ENCODE results near the gene FOXD2.

The FOXD2 gene

DNA sequence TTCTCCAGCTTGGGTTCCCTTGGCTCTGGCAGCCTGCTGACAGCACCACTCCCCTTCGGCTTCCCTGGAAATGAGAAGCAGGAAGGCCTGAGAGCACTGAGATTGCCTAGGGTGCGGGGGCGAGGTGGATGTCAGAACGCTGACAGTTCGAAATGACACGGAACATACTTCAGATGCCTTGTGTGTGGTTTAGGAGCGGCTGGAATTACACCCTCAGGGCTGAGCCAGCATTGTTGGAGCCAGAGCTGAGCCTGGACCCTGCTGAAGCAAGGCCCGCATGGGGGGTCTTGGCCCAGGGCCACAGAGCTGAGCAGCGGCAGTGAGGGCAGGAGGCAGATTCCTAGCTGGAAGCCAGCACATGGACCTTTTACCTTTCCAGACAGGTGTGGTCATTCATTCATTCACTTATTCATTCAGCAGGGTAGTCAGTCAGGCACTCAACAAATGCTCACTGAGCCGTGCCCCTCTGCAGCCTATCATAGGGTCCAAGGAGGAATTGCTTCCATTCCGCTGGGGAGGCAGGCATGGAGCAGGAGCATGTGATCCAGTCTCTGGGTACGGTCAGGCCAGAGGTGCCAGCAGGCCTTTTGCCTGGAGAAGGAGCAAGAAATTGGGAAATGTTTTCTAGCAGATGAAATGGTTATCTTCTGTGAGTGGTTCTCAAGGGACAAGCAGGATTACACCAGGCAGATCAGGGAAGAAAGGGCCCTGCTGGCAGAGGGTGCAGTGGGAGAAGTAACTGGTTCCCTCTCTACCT, 28.4 kb upstream of the FOXD2 start:
- no peaks in the 10 kb centered on the region for H3K9me3 Mint-ChIP-seq
- ATAC-seq, result no peak
- H3K27ac Mint-ChIP-seq, result no peak overlapping the region
- H3K36me3 Mint-ChIP-seq, result no peaks in the 10 kb centered on the region
- no peaks in the 10 kb centered on the region for H3K4me1 Mint-ChIP-seq
- DNase-seq (ENCODE audit: low spot score in 2 of 2), result no peak
- no peak overlapping the region for H3K4me3 Mint-ChIP-seq

DNA sequence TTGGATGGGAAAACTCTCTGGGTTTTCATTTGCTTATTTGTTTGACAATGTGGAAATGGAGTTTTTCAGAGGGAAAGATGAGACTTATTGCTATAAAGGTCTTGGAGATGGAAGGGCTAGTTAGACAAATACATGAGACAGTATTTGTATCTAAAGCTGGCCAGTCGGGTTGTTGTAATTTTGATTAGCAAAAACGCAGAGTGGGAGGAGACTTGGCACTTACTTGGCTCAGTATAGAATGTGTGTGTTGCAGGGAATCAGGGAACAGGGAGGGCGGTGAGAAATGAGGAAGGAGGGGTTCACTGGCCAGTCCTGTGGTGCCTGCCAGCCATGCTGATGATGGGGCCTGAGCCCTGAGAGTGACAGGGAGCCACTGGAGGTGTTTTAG, 27.8 kb upstream of the FOXD2 start:
- Mint-ChIP-seq H3K4me1 (no peaks in the 10 kb centered on the region), H3K36me3 (no peaks in the 10 kb centered on the region), H3K4me3 (no peak overlapping the region), H3K27ac (no peak overlapping the region), H3K9me3 (no peaks in the 10 kb centered on the region)
- DNase-seq (ENCODE audit: low spot score in 2 of 2), result no peak
- no peak for ATAC-seq

GRCh38 chr1:47411436-47411835, 26.4 kb upstream of the FOXD2 start:
- Mint-ChIP-seq H3K4me3 (no peak overlapping the region), H3K9me3 (no peaks in the 10 kb centered on the region), H3K36me3 (no peaks in the 10 kb centered on the region), H3K27ac (no peak overlapping the region), H3K4me1 (no peaks in the 10 kb centered on the region)
- DNase-seq (ENCODE audit: low spot score in 2 of 2), result no peak
- no peak for ATAC-seq

DNA sequence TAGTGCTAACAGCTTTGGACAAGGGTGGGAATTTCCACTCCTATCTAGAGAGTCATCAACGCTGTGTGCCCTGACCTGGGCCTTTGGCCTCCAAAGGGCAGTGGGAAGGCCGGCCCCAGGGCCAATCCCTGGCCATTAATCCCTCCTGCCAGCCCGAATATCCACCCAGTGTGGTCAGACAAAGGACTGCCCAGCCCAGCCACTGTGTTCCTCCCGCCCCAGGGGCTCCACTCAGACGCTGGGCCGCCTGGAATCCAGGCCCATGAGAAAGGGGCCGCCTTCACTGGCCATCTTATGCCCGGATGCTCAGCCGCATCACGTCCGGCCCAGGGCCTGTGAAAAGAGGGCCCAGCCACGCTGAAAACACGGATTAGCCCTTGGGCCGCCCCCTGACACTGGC, 25.4 kb upstream of the FOXD2 start:
- Mint-ChIP-seq H3K27ac (no peak overlapping the region), H3K36me3 (no peaks in the 10 kb centered on the region), H3K9me3 (no peaks in the 10 kb centered on the region), H3K4me3 (no peak overlapping the region), H3K4me1 (peaks cover 4% of the 10 kb centered on the region)
- ATAC-seq, result no peak
- no peak for DNase-seq (ENCODE audit: low spot score in 2 of 2)

GRCh38 chr1:47415728-47416318, 22.0 kb upstream of the FOXD2 start, which contains the start of gene FOXE3:
Gene FOXE3 (plus strand): TSS chr1:47416285. CDS start chr1:47416316, 31 bp downstream.
- peak within 1 kb of the TSS; percentile 64 for H3K4me3 Mint-ChIP-seq
- H3K36me3 Mint-ChIP-seq, result no peaks in the 10 kb centered on the region
- ATAC-seq (no peak), DNase-seq (ENCODE audit: low spot score in 2 of 2) (no peak)
- H3K9me3 Mint-ChIP-seq, result no peaks in the 10 kb centered on the region
- peaks cover 7% of the 10 kb centered on the region for H3K4me1 Mint-ChIP-seq
- no peak within 1 kb of the TSS for H3K27ac Mint-ChIP-seq

DNA sequence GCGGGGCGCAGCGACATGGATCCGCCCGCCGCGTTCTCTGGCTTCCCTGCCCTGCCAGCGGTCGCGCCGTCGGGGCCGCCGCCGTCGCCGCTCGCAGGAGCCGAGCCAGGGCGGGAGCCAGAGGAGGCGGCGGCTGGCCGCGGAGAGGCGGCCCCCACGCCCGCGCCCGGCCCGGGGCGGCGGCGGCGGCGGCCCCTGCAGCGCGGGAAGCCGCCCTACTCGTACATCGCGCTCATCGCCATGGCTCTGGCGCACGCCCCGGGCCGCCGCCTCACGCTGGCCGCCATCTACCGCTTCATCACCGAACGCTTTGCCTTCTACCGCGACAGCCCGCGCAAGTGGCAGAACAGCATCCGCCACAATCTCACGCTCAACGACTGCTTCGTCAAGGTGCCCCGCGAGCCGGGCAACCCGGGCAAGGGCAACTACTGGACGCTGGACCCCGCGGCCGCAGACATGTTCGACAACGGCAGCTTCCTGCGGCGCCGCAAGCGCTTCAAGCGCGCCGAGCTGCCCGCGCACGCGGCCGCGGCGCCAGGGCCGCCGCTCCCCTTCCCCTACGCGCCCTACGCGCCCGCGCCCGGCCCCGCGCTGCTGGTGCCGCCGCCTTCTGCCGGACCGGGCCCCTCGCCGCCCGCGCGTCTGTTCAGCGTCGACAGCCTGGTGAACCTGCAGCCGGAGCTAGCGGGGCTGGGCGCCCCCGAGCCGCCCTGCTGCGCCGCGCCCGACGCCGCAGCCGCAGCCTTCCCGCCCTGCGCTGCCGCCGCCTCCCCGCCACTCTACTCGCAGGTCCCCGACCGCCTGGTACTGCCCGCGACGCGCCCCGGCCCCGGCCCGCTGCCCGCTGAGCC, 21.3 kb upstream of the FOXD2 start:
- H3K9me3 Mint-ChIP-seq, result no peaks in the 10 kb centered on the region
- ATAC-seq, result peak; percentile 57
- no peak for DNase-seq (ENCODE audit: low spot score in 2 of 2)
- H3K27ac Mint-ChIP-seq, result no peak overlapping the region
- peaks cover 7% of the 10 kb centered on the region for H3K4me1 Mint-ChIP-seq
- no peaks in the 10 kb centered on the region for H3K36me3 Mint-ChIP-seq
- peak overlapping the region; percentile 64 for H3K4me3 Mint-ChIP-seq

GRCh38 chr1:47417170-47418044, 20.4 kb upstream of the FOXD2 start:
- ATAC-seq (no peak), DNase-seq (ENCODE audit: low spot score in 2 of 2) (no peak)
- Mint-ChIP-seq H3K27ac (no peak overlapping the region), H3K36me3 (no peaks in the 10 kb centered on the region), H3K9me3 (no peaks in the 10 kb centered on the region), H3K4me3 (peak overlapping the region; percentile 64), H3K4me1 (peaks cover 7% of the 10 kb centered on the region)

GRCh38 chr1:47418122-47418521, 19.7 kb upstream of the FOXD2 start:
- peaks cover 7% of the 10 kb centered on the region for H3K4me1 Mint-ChIP-seq
- H3K27ac Mint-ChIP-seq, result no peak overlapping the region
- H3K9me3 Mint-ChIP-seq, result no peaks in the 10 kb centered on the region
- ATAC-seq (no peak), DNase-seq (ENCODE audit: low spot score in 2 of 2) (no peak)
- no peaks in the 10 kb centered on the region for H3K36me3 Mint-ChIP-seq
- peak overlapping the region; percentile 64 for H3K4me3 Mint-ChIP-seq

GRCh38 chr1:47418681-47419325, 19.0 kb upstream of the FOXD2 start:
- H3K27ac Mint-ChIP-seq, result no peak overlapping the region
- no peak for DNase-seq (ENCODE audit: low spot score in 2 of 2)
- no peaks in the 10 kb centered on the region for H3K9me3 Mint-ChIP-seq
- H3K4me1 Mint-ChIP-seq, result peaks cover 7% of the 10 kb centered on the region
- H3K4me3 Mint-ChIP-seq, result no peak overlapping the region
- H3K36me3 Mint-ChIP-seq, result no peaks in the 10 kb centered on the region
- ATAC-seq, result no peak

DNA sequence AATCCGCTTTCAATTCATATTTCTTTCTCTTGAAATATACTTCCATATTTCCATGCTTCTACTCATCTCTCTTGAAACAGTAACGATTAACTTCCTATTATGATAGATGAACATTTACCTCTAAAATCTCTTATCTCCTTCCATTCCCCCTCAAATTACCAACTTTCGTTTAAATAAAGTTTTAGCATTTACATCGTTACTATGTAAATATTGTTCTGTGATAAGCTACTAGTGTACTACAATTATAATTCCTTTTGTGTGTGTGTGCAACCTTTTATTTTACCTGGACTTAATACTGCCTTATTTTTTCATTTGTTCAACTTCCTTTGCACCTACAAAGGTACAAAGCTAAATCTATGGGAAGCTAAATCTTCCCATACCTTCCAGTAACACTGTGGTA, 17.3 kb upstream of the FOXD2 start:
- Mint-ChIP-seq H3K4me3 (no peak overlapping the region), H3K4me1 (peaks cover 7% of the 10 kb centered on the region), H3K27ac (no peak overlapping the region), H3K36me3 (no peaks in the 10 kb centered on the region), H3K9me3 (no peaks in the 10 kb centered on the region)
- DNase-seq (ENCODE audit: low spot score in 2 of 2) (no peak), ATAC-seq (no peak)

- DNase-seq (ENCODE audit: low spot score in 2 of 2) (no peak), ATAC-seq (no peak)
- H3K4me1 Mint-ChIP-seq, result no peaks in the 10 kb centered on the region
- H3K36me3 Mint-ChIP-seq, result no peaks in the 10 kb centered on the region
- no peak overlapping the region for H3K27ac Mint-ChIP-seq
- H3K4me3 Mint-ChIP-seq, result no peak overlapping the region
- H3K9me3 Mint-ChIP-seq, result no peaks in the 10 kb centered on the region
These were observed 14.0 kb upstream of the FOXD2 start for GRCh38 chr1:47423872-47424271.

- Mint-ChIP-seq H3K27ac (no peak overlapping the region), H3K9me3 (no peaks in the 10 kb centered on the region), H3K4me3 (no peak overlapping the region), H3K36me3 (no peaks in the 10 kb centered on the region), H3K4me1 (no peaks in the 10 kb centered on the region)
- DNase-seq (ENCODE audit: low spot score in 2 of 2) (no peak), ATAC-seq (no peak)
These were observed 13.4 kb upstream of the FOXD2 start for GRCh38 chr1:47424336-47424982.

DNA sequence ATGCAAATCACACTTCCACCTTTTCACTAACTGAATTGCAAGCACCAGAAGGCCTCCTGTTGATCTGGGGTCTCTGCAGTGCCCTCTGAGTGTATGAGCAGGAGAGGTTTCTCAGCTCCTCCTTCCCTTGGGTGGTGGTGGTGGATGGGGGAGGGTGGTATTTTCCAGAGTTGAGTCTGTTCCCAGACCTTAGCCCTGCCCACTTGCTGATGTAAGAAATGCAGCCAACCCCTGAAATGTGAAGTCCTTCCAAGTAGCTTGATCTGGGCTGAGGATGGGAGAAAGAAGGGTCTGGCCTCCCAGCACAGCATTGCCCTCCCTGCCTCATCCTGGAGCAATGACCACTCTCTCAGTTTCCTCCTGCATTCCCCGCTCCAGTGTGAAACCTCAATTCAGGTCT, 6.3 kb upstream of the FOXD2 start:
- peaks cover 16% of the 10 kb centered on the region for H3K36me3 Mint-ChIP-seq
- no peak overlapping the region for H3K4me3 Mint-ChIP-seq
- ATAC-seq (no peak), DNase-seq (ENCODE audit: low spot score in 2 of 2) (no peak)
- no peaks in the 10 kb centered on the region for H3K9me3 Mint-ChIP-seq
- H3K27ac Mint-ChIP-seq, result no peak overlapping the region
- peaks cover 37% of the 10 kb centered on the region for H3K4me1 Mint-ChIP-seq
